Measurements from ENCODE around the gene NTM.

NTM gene

DNA sequence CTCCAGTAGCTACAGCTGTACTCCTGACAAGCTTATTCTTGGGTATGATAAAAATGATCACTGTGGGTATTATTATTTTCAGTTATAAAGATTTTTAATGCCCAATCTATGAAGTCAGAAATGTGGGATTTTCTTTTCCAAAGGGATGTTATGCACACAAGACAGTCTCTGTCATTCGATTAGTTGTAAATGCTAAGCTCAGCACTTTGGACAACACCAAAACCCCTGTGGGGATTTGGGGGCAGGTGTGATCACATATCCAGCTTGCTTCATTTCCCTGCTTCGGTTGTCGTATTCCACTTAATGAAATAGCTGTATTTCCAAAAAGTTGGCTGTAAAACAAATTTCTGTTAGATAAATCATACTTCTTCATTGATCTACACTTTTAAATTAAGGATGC, 931.5 kb downstream of the NTM start:
- H3K4me3 ChIP-seq (ENCODE audit: low read depth, low read length) = no peak overlapping the region

GRCh38 chr11:132307309-132308020, 937.0 kb downstream of the NTM start:
- TF ChIP-seq, protein P1, sequence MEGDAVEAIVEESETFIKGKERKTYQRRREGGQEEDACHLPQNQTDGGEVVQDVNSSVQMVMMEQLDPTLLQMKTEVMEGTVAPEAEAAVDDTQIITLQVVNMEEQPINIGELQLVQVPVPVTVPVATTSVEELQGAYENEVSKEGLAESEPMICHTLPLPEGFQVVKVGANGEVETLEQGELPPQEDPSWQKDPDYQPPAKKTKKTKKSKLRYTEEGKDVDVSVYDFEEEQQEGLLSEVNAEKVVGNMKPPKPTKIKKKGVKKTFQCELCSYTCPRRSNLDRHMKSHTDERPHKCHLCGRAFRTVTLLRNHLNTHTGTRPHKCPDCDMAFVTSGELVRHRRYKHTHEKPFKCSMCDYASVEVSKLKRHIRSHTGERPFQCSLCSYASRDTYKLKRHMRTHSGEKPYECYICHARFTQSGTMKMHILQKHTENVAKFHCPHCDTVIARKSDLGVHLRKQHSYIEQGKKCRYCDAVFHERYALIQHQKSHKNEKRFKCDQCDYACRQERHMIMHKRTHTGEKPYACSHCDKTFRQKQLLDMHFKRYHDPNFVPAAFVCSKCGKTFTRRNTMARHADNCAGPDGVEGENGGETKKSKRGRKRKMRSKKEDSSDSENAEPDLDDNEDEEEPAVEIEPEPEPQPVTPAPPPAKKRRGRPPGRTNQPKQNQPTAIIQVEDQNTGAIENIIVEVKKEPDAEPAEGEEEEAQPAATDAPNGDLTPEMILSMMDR (IDR thresholded peaks at IDR 0.05; ENCODE audit: low read depth, low read length) = no peak
- no peak overlapping the region for H3K4me3 ChIP-seq (ENCODE audit: low read depth, low read length)

More for the DNA sequence above, 931.5 kb downstream of the NTM start:
- TF ChIP-seq, protein P1 (IDR thresholded peaks at IDR 0.05; ENCODE audit: low read depth, low read length) = no peak

DNA sequence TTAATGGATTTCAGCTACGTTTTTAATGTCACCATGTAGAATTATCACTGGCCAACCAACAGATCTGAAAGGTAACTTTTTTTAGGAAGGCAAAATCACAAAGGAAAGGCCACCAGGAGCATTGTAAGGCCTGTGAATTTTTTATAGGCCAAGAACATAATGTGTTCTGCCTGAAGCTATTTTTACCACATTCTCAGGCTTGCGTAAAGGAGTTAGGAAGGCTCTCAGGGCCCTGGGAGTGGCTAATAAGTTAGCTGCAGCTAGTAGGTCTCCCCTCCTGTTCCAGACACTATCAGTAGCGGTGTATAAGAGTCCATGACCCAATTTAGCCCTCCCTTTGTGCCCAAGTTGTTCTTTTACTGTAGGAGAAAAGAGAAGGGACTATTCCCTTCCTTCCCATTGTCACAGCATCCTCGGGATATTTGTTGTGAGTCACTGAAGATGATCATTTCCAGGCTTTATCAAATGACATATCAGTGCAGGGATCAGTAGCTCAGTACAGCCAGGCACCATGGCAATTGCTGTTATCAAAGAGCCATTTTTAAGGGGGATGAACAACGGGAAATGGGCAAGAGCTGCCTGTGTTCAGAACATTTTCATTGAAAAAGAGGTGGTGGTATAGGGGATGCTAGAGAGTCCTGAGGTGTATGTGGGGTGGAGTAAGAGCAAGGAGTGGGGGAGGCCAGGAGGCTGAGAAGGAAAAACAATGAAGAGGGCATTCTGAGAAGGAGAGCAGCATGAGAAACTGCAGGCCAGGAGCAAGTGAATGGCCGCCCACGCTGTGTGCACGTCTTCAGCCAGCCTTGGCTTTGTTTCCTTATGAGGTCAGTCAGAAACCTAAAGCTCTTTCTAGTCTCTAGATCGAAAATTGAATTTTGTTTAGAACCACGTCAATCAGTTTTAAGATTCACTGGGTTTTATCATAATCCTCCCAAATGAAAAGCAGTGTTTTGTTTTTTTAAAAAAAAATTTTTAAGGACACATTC, 940.3 kb downstream of the NTM start:
- TF ChIP-seq, protein P1 (IDR thresholded peaks at IDR 0.05; ENCODE audit: low read depth, low read length) = no peak
- no peak overlapping the region for H3K4me3 ChIP-seq (ENCODE audit: low read depth, low read length)

GRCh38 chr11:132311703-132312102, 941.3 kb downstream of the NTM start:
- TF ChIP-seq, protein P1 (IDR thresholded peaks at IDR 0.05; ENCODE audit: low read depth, low read length) = no peak
- H3K4me3 ChIP-seq (ENCODE audit: low read depth, low read length) = no peak overlapping the region

DNA sequence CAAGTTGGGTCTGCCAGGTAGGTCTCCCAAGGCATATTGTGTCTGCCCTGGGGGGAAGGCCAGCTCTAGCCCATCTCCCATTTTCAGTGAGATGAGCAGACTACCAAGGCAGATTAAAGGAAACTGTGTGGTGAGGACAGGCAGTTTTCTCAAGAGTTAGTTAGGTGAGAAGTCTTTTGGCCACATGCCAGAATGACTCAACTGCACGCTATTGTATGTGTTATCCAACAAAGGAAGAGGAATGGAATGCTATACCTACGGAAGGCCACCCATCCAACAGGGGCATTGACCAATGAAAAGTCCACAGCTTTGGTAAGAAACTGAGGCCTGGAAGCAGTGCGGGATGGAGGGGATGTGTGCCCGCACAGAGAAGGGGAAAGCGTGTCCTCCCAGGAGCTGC, 941.7 kb downstream of the NTM start:
- TF ChIP-seq, protein P1 (IDR thresholded peaks at IDR 0.05; ENCODE audit: low read depth, low read length) = no peak
- H3K4me3 ChIP-seq (ENCODE audit: low read depth, low read length) = no peak overlapping the region

DNA sequence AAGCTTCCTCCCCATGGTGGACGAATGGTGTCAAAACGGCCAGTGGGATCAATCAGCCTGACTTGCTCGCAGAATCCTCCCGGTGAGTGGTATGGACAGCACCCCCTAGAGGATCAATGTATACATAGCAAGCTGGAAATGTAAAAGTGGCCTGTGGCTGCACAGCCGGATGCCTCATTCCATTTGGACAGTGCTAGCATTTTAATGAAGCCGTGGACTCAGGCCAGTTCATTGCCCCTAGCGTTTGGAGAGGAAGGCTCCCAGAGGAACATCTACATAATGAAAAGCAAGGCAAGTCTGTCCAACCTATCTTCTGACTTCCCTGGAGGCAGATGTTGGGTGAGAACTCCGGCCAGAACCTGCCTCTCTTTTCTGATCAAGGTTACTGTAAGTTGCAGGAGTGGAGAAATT, 942.3 kb downstream of the NTM start:
- TF ChIP-seq, protein P1 (IDR thresholded peaks at IDR 0.05; ENCODE audit: low read depth, low read length) = peak; percentile 75
- H3K4me3 ChIP-seq (ENCODE audit: low read depth, low read length) = no peak overlapping the region
